Measurements from ENCODE around the gene LTB4R2.

- no peak for TF ChIP-seq ZBTB11 (tag by site-specific recombination; conservative IDR thresholded peaks at IDR 0.05; ENCODE audit: low read depth)
- TF ChIP-seq ZNF423 (tag by site-specific recombination; IDR thresholded peaks at IDR 0.05) = no peak
- no peak for TF ChIP-seq CTCF (tag by site-specific recombination; IDR thresholded peaks at IDR 0.05)
- no peak for TF ChIP-seq ZNF645 (tag by site-specific recombination; IDR thresholded peaks at IDR 0.05)
- TF ChIP-seq TRIM28 (IDR thresholded peaks at IDR 0.05; ENCODE audit: borderline replicate concordance, low read length) = no peak
- TF ChIP-seq GLIS1 (tag by site-specific recombination; IDR thresholded peaks at IDR 0.05) = no peak
- TF ChIP-seq ZNF837 (tag by site-specific recombination; IDR thresholded peaks at IDR 0.05) = no peak
These were observed 5.4 kb downstream of the LTB4R2 start for GRCh38 chr14:24315243-24315806.
